GM12873 (cell line): Measurements from ENCODE around the gene KLK11.

Experiments
- CTCF ChIP-seq: IDR thresholded peaks from 2 replicates; pipeline ENCODE4 v1.5.1; 2012; ENCODE audit warnings: low read depth, mild to moderate bottlenecking, moderate library complexity, low read length, control low read depth; ENCODE audit not compliant: insufficient read depth; ENCODE audit errors: missing control alignments

KLK11 gene

GRCh38 chr19:51026554-51026831, at the start of gene KLK11:
KLK11 (minus strand) TSS chr19:51026616; CDS start chr19:51025631, 985 bp downstream.
- no peak for TF ChIP-seq CTCF

- no peak for TF ChIP-seq CTCF
Observed at GRCh38 chr19:51075998-51076397, 49.6 kb upstream of the KLK11 start.

- no peak for TF ChIP-seq CTCF
Observed at GRCh38 chr19:51071095-51071405, 44.6 kb upstream of the KLK11 start.

GRCh38 chr19:51070334-51071094, 44.1 kb upstream of the KLK11 start:
- no peak for TF ChIP-seq CTCF

- no peak for TF ChIP-seq CTCF
Observed at GRCh38 chr19:51066393-51067186, 40.2 kb upstream of the KLK11 start.

GRCh38 chr19:51065221-51065960, 39.0 kb upstream of the KLK11 start:
- TF ChIP-seq CTCF, result no peak
